SH-SY5Y (cell line): ENCODE results near the gene FOXJ3.

Experiments used
- GATA2 ChIP-seq: IDR thresholded peaks from 2 replicates; pipeline ENCODE4 v1.6.1; 2011; ENCODE audit warnings: mild to moderate bottlenecking, low read depth, low read length
- GATA3 ChIP-seq: IDR thresholded peaks from 2 replicates; pipeline ENCODE4 v1.6.1; 2011; ENCODE audit warnings: low read depth, mild to moderate bottlenecking, low read length, moderate library complexity

- TF ChIP-seq GATA3 (no peak), GATA2 (no peak)
These were observed 139.2 kb downstream of the FOXJ3 start for GRCh38 chr1:42195841-42196240.
